Stimulated activated CD8-positive, alpha-beta memory T cell treated with anti-CD3 and anti-CD28 coated beads, Interleukin-15, amount 100 ng/mL, for 24 hours (primary cell): ENCODE measurements around the gene SLC5A10.
A peak's percentile ranks its signal among the peaks of the same experiment; 100 is the strongest.

Experiments
- DNase-seq: peaks from one replicate; pipeline ENCODE4 v3.0.0-alpha.2; 2020; ENCODE audit warnings: low read depth

SLC5A10 gene

GRCh38 chr17:19003543-19004420 lies 51.8 kb downstream of the SLC5A10 start:
- DNase-seq, result peak; percentile 15

DNA sequence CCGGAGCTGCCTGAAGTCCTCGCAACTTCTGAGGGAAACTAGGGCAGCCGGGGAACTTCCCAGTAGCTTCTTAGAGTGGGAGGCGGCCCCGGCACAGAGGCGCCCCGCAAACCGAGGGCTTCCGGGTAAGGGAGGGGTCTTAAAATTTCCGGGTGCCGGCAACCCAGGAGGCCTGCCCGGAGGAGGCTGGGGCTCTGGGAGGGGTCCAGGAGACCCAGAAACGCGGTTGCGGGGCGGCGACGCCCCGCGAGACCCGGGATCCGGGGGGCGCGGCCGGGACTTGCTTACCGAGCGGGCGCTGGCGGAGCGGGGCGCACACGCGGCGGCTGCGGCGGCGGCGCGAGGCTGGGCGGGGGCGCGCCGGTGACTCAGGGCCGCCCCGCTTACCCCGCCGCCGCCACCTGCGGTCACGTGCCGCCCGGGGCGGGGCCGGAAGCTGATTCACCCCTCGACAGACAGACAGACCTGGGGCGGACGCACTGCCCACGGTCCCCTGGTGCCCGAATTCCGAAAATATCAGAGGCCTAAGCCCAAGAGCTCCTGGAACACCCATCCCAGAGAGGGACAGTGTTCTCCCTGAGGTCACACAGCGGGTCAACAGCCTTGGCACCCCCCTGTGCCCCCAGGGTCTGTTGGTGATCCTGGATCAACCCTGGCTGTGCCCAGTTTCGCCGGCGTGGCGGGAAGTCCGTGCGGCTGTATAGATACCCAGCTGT lies 52.6 kb downstream of the SLC5A10 start, which contains the start of gene FAM83G:
FAM83G (minus strand) TSS at position 344 of the 716 bp plus-strand sequence. CDS start 723 bp downstream, outside the sequence.
- peak; percentile 72 for DNase-seq

DNA sequence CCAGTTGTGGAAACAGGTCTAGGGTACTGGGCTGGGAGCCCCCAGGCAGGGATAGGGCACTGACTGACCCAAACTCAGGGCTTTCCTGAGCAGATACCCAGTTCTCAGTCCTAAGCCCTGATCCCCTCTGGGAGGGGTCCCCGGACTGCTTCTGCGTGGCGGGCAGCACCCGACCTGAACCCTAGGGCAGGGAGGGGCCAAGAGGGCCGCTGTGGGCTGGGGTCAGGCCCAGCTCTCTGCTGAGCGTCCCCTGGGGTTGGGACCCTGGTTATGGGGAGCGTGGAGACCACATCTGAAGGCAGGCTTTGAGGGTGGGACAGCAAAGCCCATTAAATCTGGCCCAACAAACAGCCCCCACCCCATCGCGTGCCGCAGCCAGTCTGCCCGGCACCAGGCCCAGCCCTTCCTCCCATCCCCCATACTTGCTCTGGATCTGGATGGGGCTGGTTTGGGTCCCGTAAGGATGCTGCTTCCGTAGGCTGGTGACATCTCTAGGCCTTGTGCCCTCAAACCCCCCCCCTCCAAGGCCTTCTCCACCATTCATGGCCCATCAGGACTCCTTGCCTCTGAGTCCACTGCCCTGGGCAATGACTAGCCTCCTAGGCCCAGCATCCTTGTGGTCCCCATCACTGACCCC lies 53.3 kb downstream of the SLC5A10 start:
- DNase-seq, result no peak

GRCh38 chr17:19005789-19006430 lies 53.9 kb downstream of the SLC5A10 start:
- no peak for DNase-seq

DNA sequence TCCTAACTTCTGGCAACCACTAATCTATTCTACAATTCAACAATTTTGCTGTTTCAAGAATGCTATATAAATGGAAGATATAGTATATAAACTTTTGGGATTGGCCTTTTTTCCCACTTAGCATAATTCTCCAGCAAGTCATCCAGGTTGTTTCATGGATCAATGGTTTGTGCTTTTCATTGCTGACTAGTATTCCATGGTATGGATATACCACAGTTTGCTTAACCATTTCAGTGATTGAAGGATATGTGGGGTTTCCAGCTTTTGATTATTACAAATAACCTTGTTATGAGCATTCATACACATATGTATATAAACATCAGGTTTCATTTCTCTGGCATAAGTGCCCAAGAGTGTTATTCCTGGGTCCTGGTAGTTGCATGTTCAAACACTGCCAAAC lies 54.7 kb downstream of the SLC5A10 start:
- DNase-seq, result no peak

- DNase-seq, result no peak
Observed at GRCh38 chr17:19009970-19010369, 58.0 kb downstream of the SLC5A10 start.

DNA sequence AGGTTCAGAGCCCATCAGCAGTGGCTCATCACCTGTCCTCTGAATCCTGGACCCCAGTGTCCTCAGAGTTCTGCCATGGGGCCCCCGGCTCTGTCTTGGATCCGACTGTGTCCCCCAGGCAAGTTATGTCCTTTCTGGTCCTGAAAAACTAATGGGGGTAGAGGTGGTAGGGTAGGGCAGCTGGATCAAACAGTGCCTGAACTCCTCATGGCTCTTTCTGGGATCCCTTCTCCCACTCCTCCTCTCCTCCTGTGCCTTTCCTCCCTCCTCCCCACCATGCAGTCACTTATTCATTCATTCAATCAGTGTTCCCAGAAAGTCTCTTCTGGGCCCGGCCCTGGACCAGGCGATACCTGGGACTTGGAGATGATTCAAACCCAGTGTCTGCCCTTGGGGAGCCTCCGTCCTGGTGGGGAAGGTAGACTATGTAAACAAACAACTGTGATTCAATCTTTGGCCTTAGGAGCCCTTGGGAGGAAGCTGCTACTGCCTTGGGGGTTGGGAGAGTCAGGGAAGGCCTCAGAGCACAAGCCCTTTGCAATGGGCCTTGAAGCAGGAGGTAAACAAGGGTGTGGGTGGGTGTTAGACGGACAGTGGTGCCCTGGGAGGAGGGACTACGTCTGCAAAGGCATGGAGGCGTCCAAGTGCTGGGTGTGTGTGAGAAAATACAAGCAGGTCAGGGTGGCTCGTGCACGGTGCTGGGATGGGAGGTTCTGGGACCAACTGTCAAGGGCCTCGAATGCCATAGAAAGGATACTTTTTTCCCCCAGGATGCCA lies 59.0 kb downstream of the SLC5A10 start:
- DNase-seq, result no peak

- no peak for DNase-seq
Observed at GRCh38 chr17:19011581-19011980, 59.6 kb downstream of the SLC5A10 start.

GRCh38 chr17:19012171-19013080 lies 60.5 kb downstream of the SLC5A10 start:
- DNase-seq, result no peak

GRCh38 chr17:19013226-19013625 lies 61.3 kb downstream of the SLC5A10 start:
- DNase-seq, result no peak

DNA sequence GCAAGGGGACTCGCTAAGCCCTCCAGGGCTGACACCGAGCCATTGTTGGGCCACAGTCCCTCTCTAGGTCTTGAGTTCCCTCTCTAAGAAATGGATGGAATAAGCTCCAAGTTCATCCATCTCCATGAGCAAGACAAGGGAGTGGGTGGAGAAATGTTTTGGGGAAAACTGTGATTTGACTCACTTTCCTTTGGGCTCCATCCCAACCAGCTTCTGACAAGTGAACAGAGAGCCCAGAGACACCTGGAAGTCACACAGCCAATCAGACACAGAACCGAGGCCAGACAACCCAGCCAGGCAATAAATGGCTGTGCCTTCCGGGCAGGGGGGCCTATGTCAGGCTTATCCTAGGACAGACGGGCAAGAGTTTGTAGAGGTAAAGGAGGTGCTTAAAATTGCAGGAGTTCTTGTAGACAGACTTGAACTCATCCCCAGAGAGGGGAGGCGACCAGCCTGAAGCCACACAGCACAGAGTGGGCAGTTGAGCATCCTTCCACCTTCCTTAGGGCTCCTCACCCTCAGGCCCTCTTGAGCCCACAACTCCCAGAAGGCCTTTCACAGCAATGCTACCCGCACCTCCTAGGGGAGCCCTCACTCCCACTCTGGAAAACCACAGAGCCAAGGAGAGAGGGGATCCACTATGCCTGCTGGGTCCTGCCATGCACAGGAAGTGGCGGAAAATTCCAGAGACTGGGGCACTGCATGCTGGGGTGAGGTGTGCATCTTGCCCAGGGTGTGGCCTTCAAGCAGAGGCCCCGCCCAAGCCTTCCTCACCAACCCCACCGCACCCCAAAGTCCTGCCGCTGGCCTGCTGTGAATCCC lies 62.1 kb downstream of the SLC5A10 start:
- no peak for DNase-seq

DNA sequence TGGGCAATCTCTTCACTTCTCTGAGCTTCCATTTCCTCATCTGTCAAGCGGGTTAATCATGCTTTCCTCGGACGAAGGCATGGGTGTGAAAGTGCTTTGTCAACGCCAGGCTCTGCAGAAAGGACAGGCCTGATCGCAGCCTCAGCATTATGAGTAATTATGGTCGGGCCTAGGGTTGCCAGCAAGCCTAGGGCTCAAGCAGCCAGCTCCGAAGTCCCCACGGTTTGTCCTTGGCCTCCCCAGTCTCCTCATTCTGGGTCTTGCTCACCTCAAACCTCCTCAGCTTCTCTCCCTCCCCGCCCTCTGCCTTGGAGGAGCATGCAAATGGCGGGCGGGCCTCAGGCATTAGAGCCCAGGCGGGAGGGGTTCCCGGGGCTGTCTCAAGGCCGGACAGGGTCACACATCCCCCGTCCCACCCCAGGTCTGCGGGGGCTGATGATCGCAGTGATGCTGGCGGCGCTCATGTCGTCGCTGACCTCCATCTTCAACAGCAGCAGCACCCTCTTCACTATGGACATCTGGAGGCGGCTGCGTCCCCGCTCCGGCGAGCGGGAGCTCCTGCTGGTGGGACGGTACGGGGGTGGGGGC lies 62.8 kb downstream of the SLC5A10 start:
- no peak for DNase-seq

GRCh38 chr17:19015428-19015827 lies 63.5 kb downstream of the SLC5A10 start:
- DNase-seq, result no peak

- DNase-seq, result no peak
Observed at GRCh38 chr17:19016297-19016696, 64.3 kb downstream of the SLC5A10 start.

GRCh38 chr17:19016881-19017280 lies 64.9 kb downstream of the SLC5A10 start:
- DNase-seq, result no peak

DNA sequence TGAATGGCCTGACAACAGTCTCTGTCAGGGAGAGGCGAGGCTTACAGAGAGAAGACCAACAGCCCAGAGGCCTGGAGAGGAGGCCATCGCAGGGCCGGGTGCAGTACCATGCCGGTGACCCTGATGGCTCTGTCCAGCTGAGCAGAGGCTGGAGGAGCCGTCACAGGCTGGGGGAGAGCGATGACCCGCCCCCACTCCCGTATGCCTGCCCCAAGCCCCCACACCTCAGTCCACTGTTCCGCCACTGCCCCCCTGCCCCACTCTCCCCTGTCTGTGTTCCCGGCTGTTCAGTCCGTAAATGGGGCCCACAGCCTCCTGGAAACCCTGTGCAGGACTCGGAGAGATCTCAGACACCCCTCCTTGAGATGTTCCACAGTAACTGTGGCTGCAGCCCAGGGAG lies 65.4 kb downstream of the SLC5A10 start:
- DNase-seq, result no peak

GRCh38 chr17:19017804-19018599 lies 66.0 kb downstream of the SLC5A10 start:
- no peak for DNase-seq

GRCh38 chr17:19018600-19018950 lies 66.6 kb downstream of the SLC5A10 start:
- no peak for DNase-seq
